Gastrocnemius medialis (tissue), 4 donors: Measurements from ENCODE around the gene RANBP17.

ENCODE experiments used
- POLR2A ChIP-seq, 2 donors: fragments of 450-650 bp; IDR thresholded peaks; one replicate each; pipeline ENCODE4 v1.6.1; 2017; ENCODE audit warnings: antibody characterized with exemption in 2 of 2, mild to moderate bottlenecking in 2 of 2, moderate library complexity in 2 of 2
- TF ChIP-seq, protein P1 (sequence below), 5 experiments: fragments of 450-650 bp in 3 of 5; fragments of 200-600 bp in 2 of 5; sonication (generic) in 2 of 5; IDR thresholded peaks in 4 of 5; conservative IDR thresholded peaks in 1 of 5; 1 replicate in 4 of 5; 2 replicates in 1 of 5; pipeline ENCODE4 v1.5.1; 2016 to 2019; ENCODE audit warnings: antibody characterized with exemption in 5 of 5, mild to moderate bottlenecking in 3 of 5, moderate library complexity in 3 of 5

DNA sequence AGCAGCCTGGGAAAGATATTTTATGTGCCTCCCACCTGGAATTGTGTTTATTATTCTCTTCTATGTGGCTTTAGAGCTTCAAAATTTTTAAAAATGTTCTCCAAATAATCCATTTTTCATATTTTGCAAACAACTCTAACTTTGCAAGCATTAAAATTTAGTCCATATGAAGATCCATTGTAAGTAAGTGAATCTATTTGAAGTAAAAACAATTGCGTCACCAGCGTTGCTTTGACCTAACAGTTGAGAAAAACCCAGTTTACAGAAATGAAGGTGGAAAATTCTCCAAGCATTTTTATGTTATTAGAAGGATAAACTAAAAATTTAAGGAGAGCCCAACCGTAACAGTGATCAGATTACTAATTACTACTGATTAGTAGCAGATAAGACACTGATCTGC is 408.3 kb downstream of the RANBP17 start:
- TF ChIP-seq, protein P1, sequence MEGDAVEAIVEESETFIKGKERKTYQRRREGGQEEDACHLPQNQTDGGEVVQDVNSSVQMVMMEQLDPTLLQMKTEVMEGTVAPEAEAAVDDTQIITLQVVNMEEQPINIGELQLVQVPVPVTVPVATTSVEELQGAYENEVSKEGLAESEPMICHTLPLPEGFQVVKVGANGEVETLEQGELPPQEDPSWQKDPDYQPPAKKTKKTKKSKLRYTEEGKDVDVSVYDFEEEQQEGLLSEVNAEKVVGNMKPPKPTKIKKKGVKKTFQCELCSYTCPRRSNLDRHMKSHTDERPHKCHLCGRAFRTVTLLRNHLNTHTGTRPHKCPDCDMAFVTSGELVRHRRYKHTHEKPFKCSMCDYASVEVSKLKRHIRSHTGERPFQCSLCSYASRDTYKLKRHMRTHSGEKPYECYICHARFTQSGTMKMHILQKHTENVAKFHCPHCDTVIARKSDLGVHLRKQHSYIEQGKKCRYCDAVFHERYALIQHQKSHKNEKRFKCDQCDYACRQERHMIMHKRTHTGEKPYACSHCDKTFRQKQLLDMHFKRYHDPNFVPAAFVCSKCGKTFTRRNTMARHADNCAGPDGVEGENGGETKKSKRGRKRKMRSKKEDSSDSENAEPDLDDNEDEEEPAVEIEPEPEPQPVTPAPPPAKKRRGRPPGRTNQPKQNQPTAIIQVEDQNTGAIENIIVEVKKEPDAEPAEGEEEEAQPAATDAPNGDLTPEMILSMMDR (IDR thresholded peaks at IDR 0.05 in 4 of 5, conservative IDR thresholded peaks at IDR 0.05 in 1 of 5) = no peak
- TF ChIP-seq POLR2A (IDR thresholded peaks at IDR 0.05) = no peak
